Esophagus muscularis mucosa (tissue), 4 donors: ENCODE measurements around the gene MAPK12. TPM values are rescaled to one million over a fixed set of nuclear protein-coding genes. Genes with fewer than 3 reads are reported as not detected.

Source experiments
- DNase-seq: peaks from one replicate; pipeline ENCODE4 v3.0.0-alpha.2; 2017; ENCODE audit errors: extremely low spot score
- H3K27ac ChIP-seq, 4 donors: fragments of 200-600 bp; sonication (generic); replicated peaks in 1 of 4; 1 replicate in 3 of 4; 2 replicates in 1 of 4; pipeline ENCODE4 v1.5.1; 2016 to 2019; ENCODE audit warnings: mild to moderate bottlenecking in 1 of 4
- H3K27me3 ChIP-seq, 4 donors: fragments of 200-600 bp; sonication (generic); one replicate each; pipeline versions ENCODE4 v1.5.1 to v1.6.0; 2016 to 2019
- H3K36me3 ChIP-seq, 4 donors: fragments of 200-600 bp; sonication (generic); one replicate each; pipeline ENCODE4 v1.5.1; 2016 to 2019
- H3K4me1 ChIP-seq, 4 donors: fragments of 200-600 bp; sonication (generic); one replicate each; pipeline ENCODE4 v1.5.1; 2016 to 2019
- H3K4me3 ChIP-seq, 4 donors: fragments of 200-600 bp; sonication (generic); 1 replicate in 2 of 4; 2 replicates in 2 of 4; pipeline ENCODE4 v1.5.1; 2016 to 2019; ENCODE audit warnings: mild to moderate bottlenecking in 4 of 4, moderate library complexity in 1 of 4
- H3K9me3 ChIP-seq, 4 donors: fragments of 200-600 bp; sonication (generic); 1 replicate in 3 of 4; 2 replicates in 1 of 4; pipeline ENCODE4 v1.5.1; 2016 to 2019
- CTCF ChIP-seq, 3 experiments: fragments of 200-600 bp in 2 of 3; fragments of 450-650 bp in 1 of 3; sonication (generic) in 2 of 3; IDR thresholded peaks; one replicate each; pipeline ENCODE4 v1.5.1; 2017 to 2019; ENCODE audit warnings: antibody characterized with exemption in 3 of 3, mild to moderate bottlenecking in 2 of 3, moderate library complexity in 1 of 3
- EP300 ChIP-seq: sonication (generic); formaldehyde crosslinking; IDR thresholded peaks from one replicate; pipeline ENCODE4 v1.6.1; 2017; ENCODE audit warnings: antibody characterized with exemption
- POLR2A ChIP-seq: fragments of 450-650 bp; IDR thresholded peaks from one replicate; pipeline ENCODE4 v1.6.1; 2017; ENCODE audit warnings: antibody characterized with exemption, moderate library complexity, mild to moderate bottlenecking, low read depth
- POLR2AphosphoS5 ChIP-seq, 2 donors: sonication (generic); formaldehyde crosslinking; IDR thresholded peaks; one replicate each; pipeline ENCODE4 v1.6.1; 2017; ENCODE audit warnings: antibody characterized with exemption in 2 of 2
- WGBS: methylation state at CpG from one replicate; pipeline ENCODE4 v1.1.5; 2018; 5-methylcytosine and 5-hydroxymethylcytosine counted together
- intact Hi-C: fragments of 100-400 bp; cut with DNase I; formaldehyde crosslinking; loops from one replicate; pipeline ENCODE4 v1.15.1; 2023
- total RNA-seq, 4 donors: library from RNA; depleted of rRNA; stranded (reverse); fragments of >200 nt; gene quantifications; one replicate each; pipeline versions ENCODE4 v1.1.0 to v1.2.1, GENCODE V29; 2016

Gene MAPK12
- total RNA-seq, 4 donors from 2014 or later: 5.8 to 22.9 (median 16.1) TPM

GRCh38 chr22:50204571-50204970 lies 56.9 kb downstream of the MAPK12 start:
- peaks cover 6 to 46% (median 42%) of the 10 kb centered on the region in 4 donors for H3K36me3 ChIP-seq

GRCh38 chr22:50203288-50203687 lies 58.2 kb downstream of the MAPK12 start:
- peaks cover 3 to 41% (median 38%) of the 10 kb centered on the region in 4 donors for H3K36me3 ChIP-seq
- no peak overlapping the region for H3K4me3 ChIP-seq
- intact Hi-C loops: no loop called here
- H3K9me3 ChIP-seq: no peaks in the 10 kb centered on the region
- WGBS: 100% methylated on average over 1 of the region's 1 CpG
- H3K27ac ChIP-seq: no peak overlapping the region
- H3K27me3 ChIP-seq: no peaks in the 10 kb centered on the region
- no peak for DNase-seq
- TF ChIP-seq CTCF (IDR thresholded peaks at IDR 0.05): no peak
- TF ChIP-seq EP300: no peak
- no peak for TF ChIP-seq POLR2A
- no peak for TF ChIP-seq POLR2AphosphoS5 (IDR thresholded peaks at IDR 0.05)
- H3K4me1 ChIP-seq: peaks cover 39 to 62% (median 57%) of the 10 kb centered on the region in 4 donors

More at GRCh38 chr22:50204571-50204970, 56.9 kb downstream of the MAPK12 start:
- no peak for DNase-seq
- Histone ChIP-seq H3K27me3 (no peaks in the 10 kb centered on the region), H3K27ac (no peak overlapping the region), H3K4me3 (no peak overlapping the region), H3K9me3 (no peaks in the 10 kb centered on the region), H3K4me1 (peaks cover 35 to 63% (median 58%) of the 10 kb centered on the region in 4 donors)
- TF ChIP-seq CTCF (IDR thresholded peaks at IDR 0.05) (no peak), POLR2A (no peak), POLR2AphosphoS5 (IDR thresholded peaks at IDR 0.05) (no peak), EP300 (no peak)
- intact Hi-C loops: no loop called here
- 80% methylated on average over 7 of the region's 7 CpGs for WGBS

Other genes with a start within 250 kb of the MAPK12 start
- not detected for gene IL17REL, start 248.9 kb downstream of the MAPK12 start, total RNA-seq
- not detected for gene TTLL8, start 203.4 kb downstream of the MAPK12 start, total RNA-seq
- under 1 TPM in 3 of 4 donors, not detected in 1; 0.13 to 0.17 (median 0.17) TPM for gene MLC1, start 176.3 kb downstream of the MAPK12 start, total RNA-seq
- gene MOV10L1, start 171.7 kb downstream of the MAPK12 start, total RNA-seq: under 1 TPM; 0.23 to 0.83 (median 0.40) TPM
- 1 to 10 TPM in 1 of 4 donors, under 1 TPM in 3; 0.33 to 1.0 (median 0.56) TPM for gene PANX2, start 91.0 kb downstream of the MAPK12 start, total RNA-seq
- gene TRABD, start 75.8 kb downstream of the MAPK12 start, total RNA-seq: 10 to 100 TPM; 18.3 to 31.0 (median 22.3) TPM
- 10 to 100 TPM; 22.4 to 41.0 (median 23.0) TPM for gene SELENOO, start 60.7 kb downstream of the MAPK12 start, total RNA-seq
- gene TUBGCP6, start 16.7 kb downstream of the MAPK12 start, total RNA-seq: 10 to 100 TPM; 20.2 to 38.0 (median 30.0) TPM
- 10 to 100 TPM; 10.2 to 19.5 (median 17.4) TPM for gene HDAC10, start 10.4 kb downstream of the MAPK12 start, total RNA-seq
- 10 to 100 TPM in 2 of 4 donors, 1 to 10 TPM in 2; 3.7 to 12.5 (median 10.1) TPM for gene MAPK11, start 8.7 kb upstream of the MAPK12 start, total RNA-seq
- 100 to 1,000 TPM; 115 to 218 (median 154) TPM for gene PLXNB2, start 46.0 kb upstream of the MAPK12 start, total RNA-seq
- 1 to 10 TPM; 1.7 to 3.8 (median 2.5) TPM for gene DENND6B, start 65.3 kb upstream of the MAPK12 start, total RNA-seq
- 10 to 100 TPM; 57.7 to 79.4 (median 65.3) TPM for gene PPP6R2, start 81.6 kb upstream of the MAPK12 start, total RNA-seq
- 100 to 1,000 TPM in 2 of 4 donors, 10 to 100 TPM in 2; 56.1 to 121 (median 86.9) TPM for gene SBF1, start 213.4 kb upstream of the MAPK12 start, total RNA-seq
- gene ADM2, start 219.9 kb upstream of the MAPK12 start, total RNA-seq: under 1 TPM in 1 of 4 donors, not detected in 3; under 0.01 TPM
- not detected for gene MIOX, start 225.2 kb upstream of the MAPK12 start, total RNA-seq
- 10 to 100 TPM; 34.9 to 67.1 (median 46.8) TPM for gene LMF2, start 246.0 kb upstream of the MAPK12 start, total RNA-seq
- gene NCAPH2, start 246.5 kb upstream of the MAPK12 start, total RNA-seq: 10 to 100 TPM; 30.3 to 44.6 (median 41.7) TPM